ENCODE data around the gene CAPN11. TPM values are rescaled to one million over a fixed set of nuclear protein-coding genes. Genes with fewer than 3 reads are reported as not detected.

Gene CAPN11
- polyA plus RNA-seq, 1 donor from 2014 or later: not detected

GRCh38 chr6:44189257-44189656, 30.6 kb downstream of the CAPN11 start:
- Histone ChIP-seq H3K9ac (ENCODE audit: low read length) (no peak overlapping the region), H3K4me3 (ENCODE audit: low read length) (no peak overlapping the region), H3K27ac (ENCODE audit: low read length) (no peak overlapping the region), H3K79me2 (replicated peaks; ENCODE audit: insufficient read depth, low read length) (no peaks in the 10 kb centered on the region), H4K20me1 (ENCODE audit: insufficient read depth) (no peaks in the 10 kb centered on the region), H3K9me3 (ENCODE audit: low read length) (no peaks in the 10 kb centered on the region), H3K27me3 (ENCODE audit: insufficient read depth, low read depth, low read length) (no peaks in the 10 kb centered on the region), H3K4me2 (ENCODE audit: low read length) (no peak overlapping the region), H3K9me2 (ENCODE audit: insufficient read depth, low read length) (no peaks in the 10 kb centered on the region), H3F3A (ENCODE audit: insufficient read depth, low read length, poor library complexity, severe bottlenecking) (no peaks in the 10 kb centered on the region), H2AFZ (ENCODE audit: low read depth, low read length) (no peak overlapping the region), H3K36me3 (ENCODE audit: insufficient read depth, low read length) (no peaks in the 10 kb centered on the region)
- no peak for TF ChIP-seq POLR2AphosphoS5 (IDR thresholded peaks at IDR 0.05)
- TF ChIP-seq, protein P1, sequence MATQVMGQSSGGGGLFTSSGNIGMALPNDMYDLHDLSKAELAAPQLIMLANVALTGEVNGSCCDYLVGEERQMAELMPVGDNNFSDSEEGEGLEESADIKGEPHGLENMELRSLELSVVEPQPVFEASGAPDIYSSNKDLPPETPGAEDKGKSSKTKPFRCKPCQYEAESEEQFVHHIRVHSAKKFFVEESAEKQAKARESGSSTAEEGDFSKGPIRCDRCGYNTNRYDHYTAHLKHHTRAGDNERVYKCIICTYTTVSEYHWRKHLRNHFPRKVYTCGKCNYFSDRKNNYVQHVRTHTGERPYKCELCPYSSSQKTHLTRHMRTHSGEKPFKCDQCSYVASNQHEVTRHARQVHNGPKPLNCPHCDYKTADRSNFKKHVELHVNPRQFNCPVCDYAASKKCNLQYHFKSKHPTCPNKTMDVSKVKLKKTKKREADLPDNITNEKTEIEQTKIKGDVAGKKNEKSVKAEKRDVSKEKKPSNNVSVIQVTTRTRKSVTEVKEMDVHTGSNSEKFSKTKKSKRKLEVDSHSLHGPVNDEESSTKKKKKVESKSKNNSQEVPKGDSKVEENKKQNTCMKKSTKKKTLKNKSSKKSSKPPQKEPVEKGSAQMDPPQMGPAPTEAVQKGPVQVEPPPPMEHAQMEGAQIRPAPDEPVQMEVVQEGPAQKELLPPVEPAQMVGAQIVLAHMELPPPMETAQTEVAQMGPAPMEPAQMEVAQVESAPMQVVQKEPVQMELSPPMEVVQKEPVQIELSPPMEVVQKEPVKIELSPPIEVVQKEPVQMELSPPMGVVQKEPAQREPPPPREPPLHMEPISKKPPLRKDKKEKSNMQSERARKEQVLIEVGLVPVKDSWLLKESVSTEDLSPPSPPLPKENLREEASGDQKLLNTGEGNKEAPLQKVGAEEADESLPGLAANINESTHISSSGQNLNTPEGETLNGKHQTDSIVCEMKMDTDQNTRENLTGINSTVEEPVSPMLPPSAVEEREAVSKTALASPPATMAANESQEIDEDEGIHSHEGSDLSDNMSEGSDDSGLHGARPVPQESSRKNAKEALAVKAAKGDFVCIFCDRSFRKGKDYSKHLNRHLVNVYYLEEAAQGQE (IDR thresholded peaks at IDR 0.05; ENCODE audit: borderline replicate concordance): no peak
- no peak for TF ChIP-seq RAD21 (conservative IDR thresholded peaks at IDR 0.05)
- no peak for TF ChIP-seq EP300 (conservative IDR thresholded peaks at IDR 0.05; ENCODE audit: poor library complexity, severe bottlenecking)
- TF ChIP-seq EZH2 (IDR thresholded peaks at IDR 0.05; ENCODE audit: borderline replicate concordance, insufficient read depth, low read length, poor library complexity, severe bottlenecking): no peak
- no peak for TF ChIP-seq TAF1 (IDR thresholded peaks at IDR 0.05; ENCODE audit: low read depth)
- TF ChIP-seq SMC3 (conservative IDR thresholded peaks at IDR 0.05; ENCODE audit: poor library complexity): no peak
- TF ChIP-seq MXI1 (conservative IDR thresholded peaks at IDR 0.05; ENCODE audit: poor library complexity, severe bottlenecking): no peak
- no peak for TF ChIP-seq CTCF (IDR thresholded peaks at IDR 0.05; ENCODE audit: poor library complexity, severe bottlenecking)

DNA sequence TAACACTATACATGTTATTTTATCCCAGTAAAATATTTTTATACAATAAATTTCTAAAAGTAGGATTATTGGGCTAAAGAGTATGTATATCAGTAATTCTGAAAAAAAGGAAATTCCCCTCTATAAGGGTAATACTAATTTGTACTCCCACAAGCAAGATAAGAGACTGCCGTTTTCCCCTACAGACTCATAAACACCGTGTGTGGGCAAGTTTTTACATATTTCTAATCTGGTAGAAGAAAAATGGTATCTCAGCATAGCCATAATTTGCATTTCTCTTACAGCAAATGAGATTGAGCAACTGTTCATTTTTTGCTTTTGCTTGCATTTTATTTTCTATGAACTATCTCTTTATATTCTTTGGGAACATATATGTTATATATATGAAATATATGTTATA, 32.1 kb downstream of the CAPN11 start:
- Histone ChIP-seq H3K9me3 (ENCODE audit: low read length) (no peaks in the 10 kb centered on the region), H3F3A (ENCODE audit: insufficient read depth, low read length, poor library complexity, severe bottlenecking) (no peaks in the 10 kb centered on the region), H2AFZ (ENCODE audit: low read depth, low read length) (no peak overlapping the region), H3K4me3 (ENCODE audit: low read length) (no peak overlapping the region), H3K27ac (ENCODE audit: low read length) (no peak overlapping the region), H3K27me3 (ENCODE audit: insufficient read depth, low read depth, low read length) (no peaks in the 10 kb centered on the region), H3K9ac (ENCODE audit: low read length) (no peak overlapping the region), H3K79me2 (replicated peaks; ENCODE audit: insufficient read depth, low read length) (no peaks in the 10 kb centered on the region), H3K9me2 (ENCODE audit: insufficient read depth, low read length) (no peaks in the 10 kb centered on the region), H3K36me3 (ENCODE audit: insufficient read depth, low read length) (no peaks in the 10 kb centered on the region), H4K20me1 (ENCODE audit: insufficient read depth) (no peaks in the 10 kb centered on the region), H3K4me2 (ENCODE audit: low read length) (no peak overlapping the region)
- TF ChIP-seq POLR2AphosphoS5 (IDR thresholded peaks at IDR 0.05) (no peak), TAF1 (IDR thresholded peaks at IDR 0.05; ENCODE audit: low read depth) (no peak), EZH2 (IDR thresholded peaks at IDR 0.05; ENCODE audit: borderline replicate concordance, insufficient read depth, low read length, poor library complexity, severe bottlenecking) (no peak), MXI1 (conservative IDR thresholded peaks at IDR 0.05; ENCODE audit: poor library complexity, severe bottlenecking) (no peak), EP300 (conservative IDR thresholded peaks at IDR 0.05; ENCODE audit: poor library complexity, severe bottlenecking) (no peak), CTCF (IDR thresholded peaks at IDR 0.05; ENCODE audit: poor library complexity, severe bottlenecking) (no peak), SMC3 (conservative IDR thresholded peaks at IDR 0.05; ENCODE audit: poor library complexity) (no peak)
- TF ChIP-seq, protein P1 (IDR thresholded peaks at IDR 0.05; ENCODE audit: borderline replicate concordance): no peak

Measured in neural cell (in vitro differentiated cells).